Neural cell (in vitro differentiated cells): Measurements from ENCODE around the gene TTYH3. TPM values are rescaled to one million over a fixed set of nuclear protein-coding genes. Genes with fewer than 3 reads are reported as not detected.

Experiments
- H2AFZ ChIP-seq: fragments of 200-600, 300-800 bp; sonication (generic), shearing (Covaris generic); 2 replicates; pipeline ENCODE4 v1.6.0; 2014; ENCODE audit warnings: low read depth, mild to moderate bottlenecking, antibody characterized with exemption, low read length, moderate library complexity
- H3F3A ChIP-seq: fragments of 200-600 bp; shearing (Covaris generic); 2 replicates; pipeline ENCODE4 v1.6.1; 2016; ENCODE audit warnings: mild to moderate bottlenecking, moderate library complexity, mixed read lengths, antibody characterized with exemption, low read length; ENCODE audit not compliant: insufficient read depth, poor library complexity, severe bottlenecking
- H3K27ac ChIP-seq: fragments of 200-600, 300-800 bp; sonication (generic), shearing (Covaris generic); 2 replicates; pipeline ENCODE4 v1.5.1; 2014; ENCODE audit warnings: mild to moderate bottlenecking, low read length, moderate library complexity
- H3K27me3 ChIP-seq: fragments of 300-800, 200-600 bp; sonication (generic), shearing (Covaris generic); 2 replicates; pipeline ENCODE4 v1.6.0; 2014; ENCODE audit warnings: mild to moderate bottlenecking, low read depth, low read length, moderate library complexity; ENCODE audit not compliant: insufficient read depth
- H3K36me3 ChIP-seq: fragments of 300-800, 200-600 bp; sonication (generic), shearing (Covaris generic); 2 replicates; pipeline ENCODE4 v1.5.1; 2014; ENCODE audit warnings: mild to moderate bottlenecking, antibody characterized with exemption, low read length, moderate library complexity; ENCODE audit not compliant: insufficient read depth
- H3K4me2 ChIP-seq: fragments of 300-800, 200-600 bp; sonication (generic), shearing (Covaris generic); 2 replicates; pipeline ENCODE4 v1.6.0; 2014; ENCODE audit warnings: mild to moderate bottlenecking, low read length
- H3K4me3 ChIP-seq: fragments of 300-800, 200-600 bp; sonication (generic), shearing (Covaris generic); 2 replicates; pipeline ENCODE4 v1.5.1; 2014; ENCODE audit warnings: mild to moderate bottlenecking, low read length, moderate library complexity
- H3K79me2 ChIP-seq: fragments of 200-600 bp; shearing (Covaris generic); replicated peaks from 2 replicates; pipeline ENCODE4 v1.6.0; 2014; ENCODE audit warnings: mild to moderate bottlenecking, low read length, moderate library complexity; ENCODE audit not compliant: insufficient read depth
- H3K9ac ChIP-seq: fragments of 300-800, 200-600 bp; sonication (generic), shearing (Covaris generic); 2 replicates; pipeline ENCODE4 v1.6.1; 2016; ENCODE audit warnings: mild to moderate bottlenecking, low read length, mixed read lengths
- H3K9me2 ChIP-seq: fragments of 200-600 bp; shearing (Covaris generic); 2 replicates; pipeline ENCODE4 v1.6.1; 2016; ENCODE audit warnings: mild to moderate bottlenecking, low read length, mixed read lengths; ENCODE audit not compliant: insufficient read depth
- H3K9me3 ChIP-seq: fragments of 200-600, 300-800 bp; sonication (generic), shearing (Covaris generic); 2 replicates; pipeline ENCODE4 v1.6.1; 2016; ENCODE audit warnings: mild to moderate bottlenecking, mixed run types, low read length, moderate library complexity, mixed read lengths
- H4K20me1 ChIP-seq: fragments of 200-600 bp; shearing (Covaris generic); 2 replicates; pipeline ENCODE4 v1.6.1; 2016; ENCODE audit warnings: mild to moderate bottlenecking, mixed run types; ENCODE audit not compliant: insufficient read depth
- CTCF ChIP-seq: fragments of 450-650 bp; IDR thresholded peaks from 2 replicates; pipeline ENCODE4 v1.5.1; 2014; ENCODE audit warnings: antibody characterized with exemption, mild to moderate bottlenecking, moderate library complexity; ENCODE audit not compliant: poor library complexity, severe bottlenecking
- EP300 ChIP-seq: fragments of 450-650 bp; conservative IDR thresholded peaks from 2 replicates; pipeline ENCODE4 v1.6.1; 2014; ENCODE audit warnings: antibody characterized with exemption, mild to moderate bottlenecking, moderate library complexity; ENCODE audit not compliant: poor library complexity, severe bottlenecking
- EZH2 ChIP-seq: fragments of 200-600, 300-800 bp; shearing (Covaris generic), sonication (generic); IDR thresholded peaks from 2 replicates; pipeline ENCODE4 v1.6.1; 2014; ENCODE audit warnings: antibody characterized with exemption, low read length, borderline replicate concordance, mild to moderate bottlenecking; ENCODE audit not compliant: insufficient read depth, poor library complexity, severe bottlenecking
- MXI1 ChIP-seq: fragments of 450-650 bp; conservative IDR thresholded peaks from 2 replicates; pipeline ENCODE4 v1.6.1; 2014; ENCODE audit warnings: antibody characterized with exemption, mild to moderate bottlenecking; ENCODE audit not compliant: poor library complexity, severe bottlenecking
- POLR2AphosphoS5 ChIP-seq: IDR thresholded peaks from 2 replicates; pipeline ENCODE4 v1.6.1; 2012
- RAD21 ChIP-seq: fragments of 450-650 bp; conservative IDR thresholded peaks from 2 replicates; pipeline ENCODE4 v1.6.1; 2014; ENCODE audit warnings: antibody characterized with exemption, mild to moderate bottlenecking, moderate library complexity
- REST ChIP-seq: IDR thresholded peaks from 2 replicates; pipeline ENCODE4 v1.6.1; 2012; ENCODE audit warnings: borderline replicate concordance
- SMC3 ChIP-seq: fragments of 450-650 bp; conservative IDR thresholded peaks from 2 replicates; pipeline ENCODE4 v1.6.1; 2014; ENCODE audit warnings: antibody characterized with exemption, mild to moderate bottlenecking, moderate library complexity; ENCODE audit not compliant: poor library complexity
- TAF1 ChIP-seq: IDR thresholded peaks from 2 replicates; pipeline ENCODE4 v1.6.1; 2012; ENCODE audit warnings: low read depth
- polyA plus RNA-seq: library from polyadenylated mRNA; depleted of rRNA; stranded (reverse); fragments of >200 nt; gene quantifications from 2 replicates; pipeline ENCODE4 v1.2.3, GENCODE V29; 2014

Gene TTYH3
- polyA plus RNA-seq, 1 donor from 2014 or later, result 17.0 TPM

GRCh38 chr7:2701424-2701823, 69.6 kb downstream of the TTYH3 start:
- no peaks in the 10 kb centered on the region for H3K27me3 ChIP-seq
- no peak overlapping the region for H3K4me3 ChIP-seq
- no peak overlapping the region for H2AFZ ChIP-seq

GRCh38 chr7:2701832-2702593, 70.2 kb downstream of the TTYH3 start:
- no peaks in the 10 kb centered on the region for H3K9me2 ChIP-seq
- no peak overlapping the region for H3K9ac ChIP-seq
- H3K4me3 ChIP-seq, result no peak overlapping the region
- H3K79me2 ChIP-seq, result no peaks in the 10 kb centered on the region
- H2AFZ ChIP-seq, result no peak overlapping the region
- H4K20me1 ChIP-seq, result no peaks in the 10 kb centered on the region
- H3K27ac ChIP-seq, result no peak overlapping the region
- H3K4me2 ChIP-seq, result no peak overlapping the region
- H3K27me3 ChIP-seq, result no peaks in the 10 kb centered on the region
- H3K9me3 ChIP-seq, result no peaks in the 10 kb centered on the region
- no peaks in the 10 kb centered on the region for H3K36me3 ChIP-seq
- no peaks in the 10 kb centered on the region for H3F3A ChIP-seq
- no peak for TF ChIP-seq TAF1
- TF ChIP-seq POLR2AphosphoS5, result no peak
- TF ChIP-seq EP300, result no peak
- no peak for TF ChIP-seq CTCF
- TF ChIP-seq MXI1, result no peak

More at GRCh38 chr7:2701424-2701823, 69.6 kb downstream of the TTYH3 start:
- Histone ChIP-seq H3K4me2 (no peak overlapping the region), H4K20me1 (no peaks in the 10 kb centered on the region), H3K9ac (no peak overlapping the region), H3K9me3 (no peaks in the 10 kb centered on the region), H3K27ac (no peak overlapping the region), H3F3A (no peaks in the 10 kb centered on the region), H3K36me3 (no peaks in the 10 kb centered on the region), H3K79me2 (no peaks in the 10 kb centered on the region), H3K9me2 (no peaks in the 10 kb centered on the region)
- TF ChIP-seq SMC3 (no peak), EP300 (no peak), RAD21 (no peak), REST (no peak), TAF1 (no peak), EZH2 (no peak), CTCF (no peak), POLR2AphosphoS5 (no peak), MXI1 (no peak)
